ENCODE data around the gene ELN.

DNA sequence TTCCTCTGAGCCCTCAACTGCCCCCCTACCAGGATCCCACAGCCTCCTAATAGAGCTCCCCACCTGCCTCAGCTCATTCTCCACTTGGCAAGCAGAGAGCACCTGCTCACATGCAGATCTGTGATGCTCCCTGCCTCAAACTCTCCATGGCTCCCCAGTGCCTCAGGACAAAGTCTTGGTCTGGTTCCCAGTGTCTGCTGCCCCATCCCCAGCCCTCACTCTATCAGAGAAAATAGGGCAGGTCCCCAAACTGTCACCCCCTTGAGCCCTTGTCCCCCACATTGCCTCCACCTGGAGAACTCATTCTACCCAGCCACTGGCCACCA is 20.8 kb upstream of the ELN start:
- TF ChIP-seq, protein P1, sequence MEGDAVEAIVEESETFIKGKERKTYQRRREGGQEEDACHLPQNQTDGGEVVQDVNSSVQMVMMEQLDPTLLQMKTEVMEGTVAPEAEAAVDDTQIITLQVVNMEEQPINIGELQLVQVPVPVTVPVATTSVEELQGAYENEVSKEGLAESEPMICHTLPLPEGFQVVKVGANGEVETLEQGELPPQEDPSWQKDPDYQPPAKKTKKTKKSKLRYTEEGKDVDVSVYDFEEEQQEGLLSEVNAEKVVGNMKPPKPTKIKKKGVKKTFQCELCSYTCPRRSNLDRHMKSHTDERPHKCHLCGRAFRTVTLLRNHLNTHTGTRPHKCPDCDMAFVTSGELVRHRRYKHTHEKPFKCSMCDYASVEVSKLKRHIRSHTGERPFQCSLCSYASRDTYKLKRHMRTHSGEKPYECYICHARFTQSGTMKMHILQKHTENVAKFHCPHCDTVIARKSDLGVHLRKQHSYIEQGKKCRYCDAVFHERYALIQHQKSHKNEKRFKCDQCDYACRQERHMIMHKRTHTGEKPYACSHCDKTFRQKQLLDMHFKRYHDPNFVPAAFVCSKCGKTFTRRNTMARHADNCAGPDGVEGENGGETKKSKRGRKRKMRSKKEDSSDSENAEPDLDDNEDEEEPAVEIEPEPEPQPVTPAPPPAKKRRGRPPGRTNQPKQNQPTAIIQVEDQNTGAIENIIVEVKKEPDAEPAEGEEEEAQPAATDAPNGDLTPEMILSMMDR (IDR thresholded peaks at IDR 0.05; ENCODE audit: low read depth, low read length): no peak
- no peak for TF ChIP-seq EZH2phosphoT487 (IDR thresholded peaks at IDR 0.05; ENCODE audit: low read depth)
